ENCODE results near the gene DIRAS1. TPM values are rescaled to one million over a fixed set of nuclear protein-coding genes. Genes with fewer than 3 reads are reported as not detected.

DIRAS1 gene
- total RNA-seq, 1 experiment from 2014 or later = 25.0 TPM

- ATAC-seq = no peak
- Mint-ChIP-seq H3K4me1 (no peaks in the 10 kb centered on the region), H3K4me3 (no peak overlapping the region), H3K9me3 (no peaks in the 10 kb centered on the region), H3K36me3 (peaks cover 37% of the 10 kb centered on the region), H3K27me3 (ENCODE audit: low read depth) (no peaks in the 10 kb centered on the region), H3K27ac (no peak overlapping the region)
- no peak for DNase-seq (ENCODE audit: low spot score)
- TF ChIP-seq NFATC4 (CRISPR knock-in tag; IDR thresholded peaks at IDR 0.05) (no peak), EMX1 (CRISPR knock-in tag; IDR thresholded peaks at IDR 0.05) (no peak), ATF3 (CRISPR knock-in tag; conservative IDR thresholded peaks at IDR 0.05) (no peak)
- CTCF ChIA-PET = no interaction called here
- POLR2A ChIA-PET = no interaction called here
Measured at GRCh38 chr19:2755811-2756210, 34.6 kb upstream of the DIRAS1 start.

GRCh38 chr19:2755448-2755705, 34.2 kb upstream of the DIRAS1 start:
- Mint-ChIP-seq H3K4me3 (no peak overlapping the region), H3K9me3 (no peaks in the 10 kb centered on the region), H3K36me3 (peaks cover 35% of the 10 kb centered on the region), H3K27me3 (ENCODE audit: low read depth) (no peaks in the 10 kb centered on the region), H3K4me1 (no peaks in the 10 kb centered on the region), H3K27ac (no peak overlapping the region)
- TF ChIP-seq FOXJ3 (CRISPR knock-in tag; IDR thresholded peaks at IDR 0.05; ENCODE audit: borderline replicate concordance) = no peak
- TF ChIP-seq USF2 (CRISPR knock-in tag; IDR thresholded peaks at IDR 0.05) = no peak
- TF ChIP-seq ZNF121 (CRISPR knock-in tag; IDR thresholded peaks at IDR 0.05) = no peak
- TF ChIP-seq TP53 (CRISPR knock-in tag; IDR thresholded peaks at IDR 0.05) = no peak
- no peak for TF ChIP-seq NR3C1 (CRISPR knock-in tag; conservative IDR thresholded peaks at IDR 0.05; ENCODE audit: low read depth)
- no peak for TF ChIP-seq PRRX2 (CRISPR knock-in tag; IDR thresholded peaks at IDR 0.05)
- no peak for TF ChIP-seq PREB (CRISPR knock-in tag; IDR thresholded peaks at IDR 0.05; ENCODE audit: borderline replicate concordance)
- TF ChIP-seq NFATC4 (CRISPR knock-in tag; IDR thresholded peaks at IDR 0.05) = no peak
- TF ChIP-seq ARID4B (CRISPR knock-in tag; IDR thresholded peaks at IDR 0.05; ENCODE audit: borderline replicate concordance) = no peak
- TF ChIP-seq GRHL2 (CRISPR knock-in tag; IDR thresholded peaks at IDR 0.05; ENCODE audit: insufficient replicate concordance, severe bottlenecking) = no peak
- TF ChIP-seq ELF4 (CRISPR knock-in tag; IDR thresholded peaks at IDR 0.05; ENCODE audit: low read depth) = no peak
- TF ChIP-seq PRDM15 (CRISPR knock-in tag; IDR thresholded peaks at IDR 0.05) = no peak
- ATAC-seq (no peak), DNase-seq (ENCODE audit: low spot score) (no peak)
- POLR2A ChIA-PET = no interaction called here
- CTCF ChIA-PET = no interaction called here

Measured in WTC11 (cell line).